Activated naive CD4-positive, alpha-beta T cell treated with anti-CD3 and anti-CD28 coated beads, Interleukin-2, amount 50 U/mL, for 72 hours (primary cell): Measurements from ENCODE around the gene KCTD15. TPM values are rescaled to one million over a fixed set of nuclear protein-coding genes. Genes with fewer than 3 reads are reported as not detected.

Experiments used
- ATAC-seq, 2 donors: fragments of 150-1000 bp; cut with Tn5 transposase; 2 replicates each; pipeline ENCODE4 v1.10.0; 2021; ENCODE audit warnings: mild to moderate bottlenecking in 2 of 2, moderate library complexity in 2 of 2
- DNase-seq, 2 donors: peaks; one replicate each; pipeline ENCODE4 v3.0.0; 2021 to 2022; ENCODE audit warnings: low spot score in 2 of 2
- H3K27ac Mint-ChIP-seq, 2 donors: one replicate each; pipeline ENCODE4 v1.8.0; 2022; ENCODE audit warnings: mild to moderate bottlenecking in 2 of 2, mixed read lengths in 2 of 2
- H3K36me3 Mint-ChIP-seq, 2 donors: one replicate each; pipeline ENCODE4 v1.8.0; 2022; ENCODE audit warnings: mixed read lengths in 2 of 2
- H3K9me3 Mint-ChIP-seq, 2 donors: one replicate each; pipeline ENCODE4 v1.8.0; 2022; ENCODE audit warnings: mixed read lengths in 2 of 2
- total RNA-seq, 2 donors: library from RNA; stranded (reverse); gene quantifications; one replicate each; pipeline ENCODE4 v1.2.3, GENCODE V29; 2022

The KCTD15 gene
- total RNA-seq, 2 donors from 2014 or later: 2.0 to 8.9 TPM

DNA sequence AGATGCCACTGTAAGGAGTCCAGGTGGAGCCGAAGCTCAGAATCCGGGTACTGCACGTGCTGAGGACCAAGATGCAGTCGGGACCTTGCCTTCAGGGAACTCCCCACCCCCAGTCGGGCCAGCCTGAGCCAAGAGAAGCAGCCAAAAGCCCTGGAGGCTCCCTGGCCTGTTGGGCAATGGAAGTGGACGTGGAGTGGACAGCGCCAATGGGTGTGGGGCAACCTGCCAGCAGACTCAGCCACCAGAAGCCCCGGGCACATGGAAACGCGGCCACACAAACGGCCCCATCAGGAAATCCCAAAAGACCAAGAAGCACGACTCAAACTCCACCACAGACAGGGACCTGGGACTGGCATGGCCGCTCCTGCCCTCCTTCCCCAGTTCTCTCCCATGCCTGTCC is 30.0 kb upstream of the KCTD15 start:
- no peak overlapping the region for H3K27ac Mint-ChIP-seq

DNA sequence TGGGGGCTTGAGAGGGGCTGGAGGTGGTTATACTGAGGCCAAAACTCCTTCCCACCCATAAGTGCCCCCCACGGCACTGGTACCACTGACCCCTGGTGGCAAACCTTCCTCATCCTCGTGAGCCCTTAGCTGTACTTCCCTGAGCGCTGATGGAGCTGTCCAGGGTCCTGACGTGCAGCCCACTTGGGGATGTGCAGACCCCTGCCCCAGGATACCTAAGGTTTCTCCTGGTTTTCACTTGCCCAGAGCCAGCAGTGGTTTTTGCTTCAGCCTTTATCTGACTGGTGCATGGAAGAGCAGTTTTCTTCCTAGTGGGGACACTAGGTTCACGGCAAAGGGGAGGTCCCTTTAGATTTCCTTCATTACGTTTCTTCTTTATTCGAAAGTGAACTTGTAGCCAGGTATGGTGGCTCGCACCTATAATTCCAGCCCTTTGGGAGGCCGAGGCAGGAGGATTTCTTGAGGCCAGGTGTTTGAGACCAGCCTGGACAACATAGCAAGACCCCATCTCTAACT is 28.7 kb upstream of the KCTD15 start:
- no peaks in the 10 kb centered on the region for H3K9me3 Mint-ChIP-seq
- H3K36me3 Mint-ChIP-seq: no peaks in the 10 kb centered on the region

More for the DNA sequence above, 30.0 kb upstream of the KCTD15 start:
- ATAC-seq (no peak), DNase-seq (no peak)
- no peaks in the 10 kb centered on the region for H3K36me3 Mint-ChIP-seq
- no peaks in the 10 kb centered on the region for H3K9me3 Mint-ChIP-seq

DNA sequence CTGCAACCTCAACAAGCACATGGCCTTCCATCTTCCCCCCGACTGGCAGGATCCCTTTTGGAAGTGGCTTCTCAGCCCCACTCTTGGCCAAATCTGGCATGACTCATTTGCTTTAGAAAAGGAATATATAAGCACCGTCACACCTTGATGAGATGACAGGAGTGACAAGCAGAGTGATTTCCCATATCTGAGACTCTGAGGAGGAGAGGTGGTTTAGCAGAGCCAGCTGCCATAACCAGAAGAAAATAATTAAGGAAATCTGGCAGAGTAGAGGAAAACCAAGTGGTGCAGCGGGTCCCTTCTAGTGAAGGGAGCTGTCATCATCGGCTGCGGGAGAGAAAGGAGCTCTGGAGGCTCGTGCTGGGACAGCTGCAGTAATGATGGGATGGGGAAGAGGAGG is 27.5 kb upstream of the KCTD15 start:
- DNase-seq (no peak), ATAC-seq (no peak)
- Mint-ChIP-seq H3K9me3 (no peaks in the 10 kb centered on the region), H3K36me3 (no peaks in the 10 kb centered on the region), H3K27ac (no peak overlapping the region)

More for the DNA sequence above, 28.7 kb upstream of the KCTD15 start:
- DNase-seq: peak in 1 of 2 donors; percentile 37
- no peak for ATAC-seq
- no peak overlapping the region for H3K27ac Mint-ChIP-seq

DNA sequence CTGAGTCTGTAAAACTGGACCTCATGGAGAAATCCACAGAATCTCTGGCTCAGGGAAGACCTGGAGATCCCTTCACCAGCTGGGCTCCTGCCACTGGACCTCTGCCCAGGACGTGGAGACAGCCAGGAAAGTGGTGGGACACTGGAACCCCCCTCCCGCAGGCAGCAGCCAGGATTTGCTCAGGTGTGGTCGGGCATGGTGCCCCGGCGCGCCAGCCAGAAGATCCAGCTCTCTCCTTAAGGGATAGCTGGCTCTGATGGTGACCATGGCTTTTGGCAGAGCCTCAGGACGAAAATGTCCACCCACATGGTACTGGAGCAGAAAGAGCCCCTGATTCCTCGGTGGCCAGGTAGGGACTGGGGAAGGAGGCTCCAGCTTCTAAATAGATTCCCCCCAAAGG is 26.6 kb upstream of the KCTD15 start:
- no peaks in the 10 kb centered on the region for H3K36me3 Mint-ChIP-seq
- no peak overlapping the region for H3K27ac Mint-ChIP-seq

DNA sequence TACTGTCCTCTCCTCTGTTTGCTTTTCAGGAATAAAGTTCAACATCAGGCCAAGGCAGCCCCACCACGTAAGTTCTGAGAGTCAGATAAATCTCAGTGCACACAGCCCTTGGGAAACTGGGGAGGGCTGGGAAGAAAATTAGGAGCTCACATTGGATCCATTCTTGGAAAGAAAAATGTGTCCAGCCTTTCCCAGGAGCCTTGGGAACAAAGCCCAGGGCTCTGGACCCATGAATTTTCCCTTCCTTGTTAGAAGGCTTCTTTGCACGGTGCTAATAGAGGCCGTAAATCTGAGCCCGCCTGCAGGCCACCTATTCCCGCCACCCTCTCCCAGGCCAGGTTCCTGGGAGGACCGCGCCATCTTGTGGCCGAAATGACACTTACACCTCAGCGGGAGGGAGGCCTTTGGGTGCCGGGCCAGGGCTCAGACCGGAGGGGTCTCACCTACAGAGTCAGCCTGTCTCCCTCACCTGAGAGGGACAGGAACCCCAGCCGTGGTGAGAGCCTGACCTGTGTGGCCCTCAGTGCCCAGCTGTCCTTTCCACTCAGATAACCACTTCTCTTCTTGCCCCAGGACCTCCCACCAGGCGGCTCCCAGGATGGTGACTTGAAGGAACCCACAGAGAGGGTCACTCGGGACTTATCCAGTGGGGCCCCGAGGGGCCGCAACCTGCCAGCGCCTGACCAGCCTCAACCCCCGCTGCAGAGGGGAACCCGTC is 25.1 kb upstream of the KCTD15 start:
- DNase-seq: peak in 1 of 2 donors; percentile 86
- H3K36me3 Mint-ChIP-seq: no peaks in the 10 kb centered on the region
- peak; percentile 67 to 86 for ATAC-seq
- no peaks in the 10 kb centered on the region for H3K9me3 Mint-ChIP-seq
- H3K27ac Mint-ChIP-seq: no peak overlapping the region

More for the DNA sequence above, 26.6 kb upstream of the KCTD15 start:
- H3K9me3 Mint-ChIP-seq: no peaks in the 10 kb centered on the region
- DNase-seq: no peak
- ATAC-seq: no peak

DNA sequence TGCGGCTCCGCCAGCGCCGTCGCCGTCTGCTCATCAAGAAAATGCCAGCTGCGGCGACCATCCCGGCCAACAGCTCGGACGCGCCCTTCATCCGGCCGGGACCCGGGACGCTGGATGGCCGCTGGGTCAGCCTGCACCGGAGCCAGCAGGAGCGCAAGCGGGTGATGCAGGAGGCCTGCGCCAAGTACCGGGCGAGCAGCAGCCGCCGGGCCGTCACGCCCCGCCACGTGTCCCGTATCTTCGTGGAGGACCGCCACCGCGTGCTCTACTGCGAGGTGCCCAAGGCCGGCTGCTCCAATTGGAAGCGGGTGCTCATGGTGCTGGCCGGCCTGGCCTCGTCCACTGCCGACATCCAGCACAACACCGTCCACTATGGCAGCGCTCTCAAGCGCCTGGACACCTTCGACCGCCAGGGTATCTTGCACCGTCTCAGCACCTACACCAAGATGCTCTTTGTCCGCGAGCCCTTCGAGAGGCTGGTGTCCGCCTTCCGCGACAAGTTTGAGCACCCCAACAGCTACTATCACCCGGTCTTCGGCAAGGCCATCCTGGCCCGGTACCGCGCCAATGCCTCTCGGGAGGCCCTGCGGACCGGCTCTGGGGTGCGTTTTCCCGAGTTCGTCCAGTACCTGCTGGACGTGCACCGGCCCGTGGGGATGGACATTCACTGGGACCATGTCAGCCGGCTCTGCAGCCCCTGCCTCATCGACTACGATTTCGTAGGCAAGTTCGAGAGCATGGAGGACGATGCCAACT is 24.4 kb upstream of the KCTD15 start:
- no peaks in the 10 kb centered on the region for H3K36me3 Mint-ChIP-seq
- no peak overlapping the region for H3K27ac Mint-ChIP-seq
- H3K9me3 Mint-ChIP-seq: no peaks in the 10 kb centered on the region
- ATAC-seq (no peak), DNase-seq (no peak)

DNA sequence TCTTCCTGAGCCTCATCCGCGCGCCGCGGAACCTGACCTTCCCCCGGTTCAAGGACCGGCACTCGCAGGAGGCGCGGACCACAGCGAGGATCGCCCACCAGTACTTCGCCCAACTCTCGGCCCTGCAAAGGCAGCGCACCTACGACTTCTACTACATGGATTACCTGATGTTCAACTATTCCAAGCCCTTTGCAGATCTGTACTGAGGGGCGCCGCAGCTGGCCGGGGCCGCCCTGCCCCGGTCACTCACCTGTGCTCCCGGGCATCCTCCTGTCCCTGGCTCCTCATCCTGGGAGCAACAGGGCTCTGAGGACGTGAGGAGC is 23.9 kb upstream of the KCTD15 start:
- no peak for DNase-seq
- no peak overlapping the region for H3K27ac Mint-ChIP-seq
- no peaks in the 10 kb centered on the region for H3K36me3 Mint-ChIP-seq
- no peak for ATAC-seq
- no peaks in the 10 kb centered on the region for H3K9me3 Mint-ChIP-seq

DNA sequence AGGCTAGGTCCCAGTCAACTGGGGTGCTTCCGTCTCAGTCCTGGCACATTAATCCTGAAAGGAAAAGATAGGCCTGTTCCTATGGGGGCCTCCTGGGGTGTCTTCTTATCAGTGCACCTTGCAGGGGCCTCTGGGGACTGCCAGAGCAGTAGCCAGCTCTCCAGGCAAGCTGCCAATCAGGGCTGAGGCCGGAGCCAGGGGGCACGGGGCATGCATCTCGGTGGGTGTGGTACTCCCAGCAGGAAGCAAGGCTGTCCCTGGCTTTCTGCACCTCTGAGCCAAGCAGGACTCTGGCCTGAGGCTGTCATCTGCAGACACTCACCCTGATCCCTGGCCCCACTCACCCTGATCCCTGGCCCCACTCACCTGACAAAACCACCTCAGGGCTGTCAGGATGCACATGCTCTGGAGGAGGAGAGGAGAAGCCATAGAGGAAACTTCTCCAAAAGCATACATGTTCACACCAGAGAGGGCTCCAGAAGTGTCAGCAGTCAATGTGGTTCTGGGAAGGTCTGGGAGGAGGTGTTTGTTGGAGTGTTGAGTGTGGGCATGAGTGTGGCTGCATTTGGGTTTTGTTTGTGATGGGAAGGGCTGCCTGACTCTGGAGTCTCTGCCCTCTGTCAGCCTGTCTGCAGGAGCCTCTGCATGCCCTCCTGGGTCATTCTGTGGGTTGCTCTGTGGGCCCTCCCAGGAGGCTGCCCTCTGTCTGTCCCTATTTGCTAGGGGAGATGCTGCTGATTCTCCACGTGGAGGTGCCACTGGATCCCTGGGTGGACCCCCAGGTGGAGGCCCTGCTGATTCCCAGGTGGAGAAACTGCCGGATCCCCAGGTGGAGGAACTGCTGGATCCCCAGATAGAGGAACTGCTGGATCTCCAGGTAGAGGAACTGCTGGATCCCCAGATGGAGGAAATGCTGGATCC is 22.7 kb upstream of the KCTD15 start:
- ATAC-seq: no peak
- H3K27ac Mint-ChIP-seq: no peak overlapping the region

DNA sequence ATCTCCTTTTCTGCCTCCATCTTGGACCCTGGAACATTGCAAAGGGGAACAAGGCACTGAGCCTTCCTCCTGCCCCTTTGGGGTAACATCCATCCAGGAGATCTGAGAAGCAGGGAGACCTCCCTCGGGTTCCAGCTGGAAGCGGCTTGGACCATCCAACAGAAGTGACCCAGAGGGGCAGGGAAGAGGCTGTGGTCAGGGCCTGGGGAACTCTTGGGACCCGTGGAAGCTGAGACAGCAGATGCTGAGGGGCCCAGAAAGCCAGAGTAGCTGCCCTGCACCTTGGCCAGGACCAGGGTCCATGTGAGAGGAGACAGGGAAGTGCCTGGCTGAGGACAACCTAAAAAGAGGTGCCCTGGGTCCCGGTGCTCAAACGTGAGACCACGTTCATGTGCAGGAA is 21.9 kb upstream of the KCTD15 start:
- no peak overlapping the region for H3K27ac Mint-ChIP-seq
- H3K36me3 Mint-ChIP-seq: no peaks in the 10 kb centered on the region
- DNase-seq: no peak
- H3K9me3 Mint-ChIP-seq: no peaks in the 10 kb centered on the region
- ATAC-seq: no peak

More for the DNA sequence above, 22.7 kb upstream of the KCTD15 start:
- no peaks in the 10 kb centered on the region for H3K36me3 Mint-ChIP-seq
- no peak for DNase-seq
- H3K9me3 Mint-ChIP-seq: no peaks in the 10 kb centered on the region

DNA sequence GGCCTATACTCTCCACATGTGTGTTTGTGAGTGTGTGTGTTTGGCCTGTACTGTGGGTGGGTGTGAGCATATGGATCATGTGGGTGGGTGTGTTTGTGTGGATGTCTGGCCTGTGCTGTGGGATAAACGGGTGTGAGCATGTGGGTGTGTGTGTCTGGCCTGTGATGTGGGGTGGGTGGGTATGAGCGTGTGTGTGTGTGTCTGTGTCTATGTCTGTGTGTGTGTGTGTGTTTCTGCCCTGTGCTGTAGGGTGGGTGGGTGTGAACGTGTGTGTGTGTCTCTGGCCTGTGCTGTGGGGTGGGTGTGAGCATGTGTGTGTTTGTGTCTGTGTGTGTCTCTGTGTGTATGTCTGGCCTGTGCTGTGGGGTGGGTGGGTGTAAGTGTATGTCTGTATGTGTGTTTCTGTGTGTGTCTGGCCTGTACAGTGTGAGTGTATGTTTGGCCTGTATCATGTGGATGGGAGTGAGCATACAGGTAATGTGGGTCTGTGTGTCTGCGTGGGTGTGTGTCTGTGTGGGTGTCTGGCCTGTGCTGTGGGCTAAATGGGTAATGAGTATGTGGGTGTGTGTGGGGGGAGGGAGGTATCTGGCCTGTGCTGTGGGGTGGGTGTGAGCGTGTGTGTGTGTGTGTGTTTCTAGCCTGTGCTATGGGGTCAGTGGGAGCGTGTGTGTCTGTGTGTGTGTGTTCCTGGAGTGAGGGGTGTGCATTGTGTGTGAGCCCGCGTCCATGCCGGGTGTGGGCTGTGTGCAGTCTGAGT is 20.8 kb upstream of the KCTD15 start:
- Mint-ChIP-seq H3K9me3 (no peaks in the 10 kb centered on the region), H3K36me3 (no peaks in the 10 kb centered on the region), H3K27ac (no peak overlapping the region)
- ATAC-seq (no peak), DNase-seq (no peak)

DNA sequence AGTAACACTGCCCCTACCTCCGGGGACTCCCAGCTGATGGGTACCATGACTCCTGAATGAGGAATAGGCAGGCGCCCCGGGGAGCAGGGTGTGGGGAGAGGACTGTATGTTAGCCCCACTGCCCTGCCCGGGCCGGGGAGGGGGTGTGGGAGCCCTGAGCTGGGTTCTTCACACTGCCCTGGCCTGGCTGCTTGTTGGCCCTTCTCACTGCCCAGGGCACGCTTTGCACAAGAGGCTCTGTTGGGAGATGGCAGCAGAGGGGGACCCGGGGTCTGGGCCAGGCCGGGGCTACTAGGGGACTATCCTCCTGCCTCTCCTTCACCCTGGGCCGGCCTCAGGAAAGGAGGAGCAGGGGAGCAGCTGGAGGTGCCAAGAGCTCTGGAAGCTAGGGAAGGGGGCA is 19.3 kb upstream of the KCTD15 start:
- DNase-seq (no peak), ATAC-seq (no peak)
- no peaks in the 10 kb centered on the region for H3K9me3 Mint-ChIP-seq
- no peaks in the 10 kb centered on the region for H3K36me3 Mint-ChIP-seq
- H3K27ac Mint-ChIP-seq: no peak overlapping the region

DNA sequence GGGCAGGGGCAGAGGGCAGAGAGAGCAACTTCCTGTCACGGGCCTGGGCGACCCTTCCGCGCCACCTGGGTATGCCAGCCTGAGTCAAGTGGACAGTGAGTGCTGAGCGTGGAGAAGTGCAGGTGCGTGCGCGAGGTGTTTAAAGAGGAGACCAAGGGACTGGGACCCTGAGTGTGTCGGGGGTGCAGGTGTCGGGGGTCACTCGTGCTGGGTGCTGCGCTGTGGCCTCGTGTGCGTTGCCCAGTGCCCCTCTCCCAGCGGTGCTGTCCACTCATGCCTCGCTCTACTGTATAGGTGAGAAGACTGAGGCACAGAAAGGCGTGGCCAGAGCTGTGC is 18.9 kb upstream of the KCTD15 start:
- Mint-ChIP-seq H3K9me3 (no peaks in the 10 kb centered on the region), H3K36me3 (no peaks in the 10 kb centered on the region), H3K27ac (no peak overlapping the region)
- DNase-seq: no peak
- ATAC-seq: peak in 1 of 2 donors; percentile 3

DNA sequence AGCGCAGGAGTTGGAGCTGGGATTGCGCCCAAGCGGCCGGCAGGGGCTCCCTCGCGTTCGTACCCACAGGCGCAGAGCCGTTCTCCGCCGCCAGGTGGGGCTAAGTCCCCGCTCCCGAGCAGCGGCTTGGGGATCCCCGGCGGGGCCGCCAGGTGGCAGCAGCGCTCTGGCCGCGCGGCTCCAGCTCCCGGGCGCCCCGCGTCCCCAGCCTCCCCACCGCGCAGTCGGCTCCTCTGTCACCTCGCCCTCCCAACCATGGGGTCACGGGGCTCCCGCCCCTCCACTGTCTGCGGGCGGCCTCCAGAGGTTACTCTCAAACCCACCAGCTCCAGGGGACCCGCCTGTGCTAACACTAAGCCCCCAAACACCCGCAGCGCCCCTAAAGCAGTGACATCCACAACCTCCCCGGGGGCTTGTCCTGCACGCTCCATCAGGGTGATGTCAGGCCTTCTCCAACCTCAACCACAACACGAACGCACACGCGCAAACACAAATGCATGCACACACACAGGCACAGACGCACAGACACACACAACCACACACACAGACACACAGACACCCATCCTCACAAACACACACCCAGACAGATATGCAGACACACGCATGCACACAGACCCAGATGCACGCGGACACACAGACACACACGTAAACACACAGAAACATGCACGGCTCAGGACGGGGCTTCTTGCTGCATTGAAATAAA is 18.4 kb upstream of the KCTD15 start:
- no peak overlapping the region for H3K27ac Mint-ChIP-seq
- ATAC-seq (peak; percentile 81 to 91), DNase-seq (peak; percentile 81 to 96)
- no peaks in the 10 kb centered on the region for H3K36me3 Mint-ChIP-seq
- no peaks in the 10 kb centered on the region for H3K9me3 Mint-ChIP-seq

DNA sequence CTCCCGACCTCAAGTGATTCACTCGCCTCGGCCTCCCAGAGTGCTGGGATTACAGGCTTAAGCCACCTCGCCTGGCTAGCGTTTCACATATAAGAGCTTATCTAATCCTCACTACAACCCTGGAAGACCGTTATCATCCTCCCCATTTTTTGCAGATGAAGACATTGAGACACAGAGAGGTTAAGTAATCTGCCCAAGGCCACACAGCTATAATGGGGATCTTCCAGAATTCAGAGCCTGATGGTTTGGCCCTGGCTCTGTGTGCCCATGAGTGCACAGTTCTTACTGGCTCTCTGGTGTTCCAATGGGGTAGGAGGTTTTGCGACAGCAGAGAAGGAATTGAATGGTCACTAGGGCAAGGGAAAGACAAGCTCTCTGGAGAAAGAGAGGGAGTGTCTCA is 16.8 kb upstream of the KCTD15 start:
- no peak for ATAC-seq
- no peak overlapping the region for H3K27ac Mint-ChIP-seq
- H3K9me3 Mint-ChIP-seq: no peaks in the 10 kb centered on the region
- DNase-seq: no peak
- H3K36me3 Mint-ChIP-seq: no peaks in the 10 kb centered on the region

DNA sequence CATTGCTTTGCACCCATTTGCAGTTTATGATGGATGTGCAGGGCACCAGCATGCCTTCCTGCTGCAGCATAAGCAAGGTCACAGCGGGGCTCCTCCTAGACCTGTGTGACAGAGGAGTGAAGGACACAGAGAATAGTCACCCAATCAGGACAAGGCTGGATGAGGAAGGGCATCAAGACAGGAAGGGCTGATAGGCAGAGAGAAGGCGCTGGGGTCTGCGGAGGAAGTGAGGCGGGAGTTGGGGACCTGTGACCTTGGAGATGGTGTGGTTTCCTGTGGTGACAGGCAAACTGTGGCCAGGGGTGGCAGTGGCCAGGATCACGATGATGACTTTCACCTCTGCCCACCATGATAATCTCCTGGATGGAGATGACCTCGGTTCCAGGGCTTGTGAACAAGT is 16.4 kb upstream of the KCTD15 start:
- no peak for ATAC-seq
- no peak for DNase-seq
- H3K27ac Mint-ChIP-seq: no peak overlapping the region
- H3K36me3 Mint-ChIP-seq: no peaks in the 10 kb centered on the region
- H3K9me3 Mint-ChIP-seq: no peaks in the 10 kb centered on the region

DNA sequence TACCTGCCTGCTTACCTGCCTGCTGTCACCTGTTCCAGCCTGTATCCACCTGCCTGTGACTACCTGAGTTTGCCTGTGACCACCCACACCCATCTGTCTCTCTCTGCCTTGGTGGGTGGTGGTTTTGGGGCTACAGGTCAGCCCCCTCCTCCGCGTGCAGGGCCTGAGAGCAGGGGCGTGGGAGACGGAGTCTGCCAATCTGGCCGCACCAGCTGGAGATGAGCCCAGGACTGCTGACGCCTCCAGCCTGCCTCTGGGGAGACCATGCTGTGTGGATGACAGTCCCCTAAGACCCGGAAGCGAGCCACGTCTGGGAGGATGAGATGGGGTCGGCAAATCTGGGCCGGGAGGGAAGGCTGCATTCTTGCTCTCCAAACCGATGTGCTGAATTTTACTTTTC is 15.9 kb upstream of the KCTD15 start:
- no peaks in the 10 kb centered on the region for H3K9me3 Mint-ChIP-seq
- H3K36me3 Mint-ChIP-seq: no peaks in the 10 kb centered on the region
- H3K27ac Mint-ChIP-seq: no peak overlapping the region
- DNase-seq (no peak), ATAC-seq (no peak)
